Coronary artery (tissue), 2 donors: Measurements from ENCODE around the gene DGKD.

Experiments used
- DNase-seq: peaks from one replicate; pipeline ENCODE4 v3.0.0-alpha.2; 2017; ENCODE audit warnings: low spot score
- H3K27ac ChIP-seq, 2 donors: fragments of 200-600 bp; sonication (generic); one replicate each; pipeline ENCODE4 v1.5.1; 2016 to 2019
- H3K4me3 ChIP-seq: fragments of 200-600 bp; sonication (generic); 2 replicates; pipeline ENCODE4 v1.5.1; 2016; ENCODE audit warnings: mild to moderate bottlenecking, moderate library complexity
- CTCF ChIP-seq: fragments of 200-600 bp; sonication (generic); IDR thresholded peaks from one replicate; pipeline ENCODE4 v1.5.1; 2019; ENCODE audit warnings: antibody characterized with exemption

DGKD gene

GRCh38 chr2:233455006-233455405, 100.7 kb downstream of the DGKD start:
- DNase-seq, result no peak
- TF ChIP-seq CTCF, result no peak

GRCh38 chr2:233455491-233455890, 101.2 kb downstream of the DGKD start:
- Histone ChIP-seq H3K27ac (no peak overlapping the region), H3K4me3 (no peak overlapping the region)
- DNase-seq, result no peak
- no peak for TF ChIP-seq CTCF

More at GRCh38 chr2:233455006-233455405, 100.7 kb downstream of the DGKD start:
- Histone ChIP-seq H3K4me3 (no peak overlapping the region), H3K27ac (no peak overlapping the region)

DNA sequence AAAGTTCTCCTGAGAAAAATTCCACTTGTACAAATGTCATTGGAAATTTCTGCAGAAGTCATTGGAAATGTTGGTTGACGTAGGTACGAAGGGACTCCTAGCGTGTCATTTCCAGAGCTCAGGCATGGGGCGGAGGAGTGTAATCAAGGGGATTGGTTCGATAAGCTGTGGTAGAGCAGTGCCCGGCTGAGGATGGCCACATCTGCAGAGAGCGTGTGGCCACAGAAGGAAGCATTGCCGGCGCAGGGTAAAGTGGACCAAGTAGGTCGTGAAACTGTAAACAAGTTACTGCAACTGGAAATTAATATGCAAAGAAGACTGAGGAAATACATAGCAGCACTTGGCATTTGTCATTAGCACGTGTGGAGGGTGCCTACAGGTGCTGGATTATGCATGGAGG, 101.8 kb downstream of the DGKD start:
- H3K27ac ChIP-seq, result no peak overlapping the region
- no peak overlapping the region for H3K4me3 ChIP-seq
- TF ChIP-seq CTCF, result no peak
- DNase-seq, result no peak

DNA sequence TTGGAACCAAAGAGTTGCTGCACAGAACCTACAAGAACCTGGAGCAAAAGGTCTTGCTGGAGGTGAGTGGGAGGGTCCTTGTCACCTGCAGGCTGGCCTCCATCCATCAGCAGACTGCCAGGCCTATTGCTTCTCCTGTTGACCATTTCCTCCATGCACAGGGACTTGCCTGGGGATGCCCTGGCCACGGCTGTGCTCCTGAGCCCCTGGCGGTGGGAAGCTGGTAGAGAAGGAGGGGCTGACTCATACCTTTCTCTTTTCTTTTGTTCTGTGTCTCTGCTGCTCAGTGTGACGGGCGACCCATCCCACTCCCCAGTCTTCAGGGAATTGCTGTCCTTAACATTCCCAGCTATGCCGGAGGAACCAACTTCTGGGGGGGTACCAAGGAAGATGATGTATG, 102.6 kb downstream of the DGKD start:
- H3K27ac ChIP-seq, result no peak overlapping the region
- H3K4me3 ChIP-seq, result no peak overlapping the region
- no peak for DNase-seq
- TF ChIP-seq CTCF, result no peak

- H3K4me3 ChIP-seq, result no peak overlapping the region
- no peak overlapping the region for H3K27ac ChIP-seq
- TF ChIP-seq CTCF, result no peak
- DNase-seq, result no peak
Measured at GRCh38 chr2:233457356-233457755, 103.1 kb downstream of the DGKD start.

DNA sequence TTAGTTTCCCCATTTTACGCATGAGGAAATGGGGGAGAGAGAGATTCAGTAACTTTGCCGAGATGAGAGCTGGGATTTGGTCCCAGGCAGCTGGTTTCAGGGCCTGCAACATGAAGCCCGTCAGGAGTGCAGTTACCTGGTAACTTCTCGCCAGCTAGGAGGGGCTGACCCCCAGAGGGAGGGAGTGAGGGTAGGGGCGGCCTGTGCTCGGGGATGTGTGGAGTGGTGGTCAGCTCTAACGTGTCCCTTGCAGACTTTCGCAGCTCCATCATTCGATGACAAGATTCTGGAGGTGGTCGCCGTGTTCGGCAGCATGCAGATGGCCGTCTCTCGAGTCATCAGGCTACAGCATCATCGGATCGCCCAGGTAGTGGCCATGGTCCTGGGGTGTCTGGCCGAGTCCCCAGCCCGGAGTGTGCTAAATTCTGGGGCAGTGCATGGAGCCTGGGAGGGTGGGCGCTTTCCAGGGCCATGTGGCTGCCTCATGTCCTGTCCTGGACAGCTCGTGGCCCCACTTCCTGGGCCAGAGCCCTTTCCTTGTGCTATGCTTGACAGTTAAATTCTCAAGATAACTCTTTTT, 103.8 kb downstream of the DGKD start:
- no peak for DNase-seq
- Histone ChIP-seq H3K27ac (no peak overlapping the region), H3K4me3 (no peak overlapping the region)
- TF ChIP-seq CTCF, result no peak

DNA sequence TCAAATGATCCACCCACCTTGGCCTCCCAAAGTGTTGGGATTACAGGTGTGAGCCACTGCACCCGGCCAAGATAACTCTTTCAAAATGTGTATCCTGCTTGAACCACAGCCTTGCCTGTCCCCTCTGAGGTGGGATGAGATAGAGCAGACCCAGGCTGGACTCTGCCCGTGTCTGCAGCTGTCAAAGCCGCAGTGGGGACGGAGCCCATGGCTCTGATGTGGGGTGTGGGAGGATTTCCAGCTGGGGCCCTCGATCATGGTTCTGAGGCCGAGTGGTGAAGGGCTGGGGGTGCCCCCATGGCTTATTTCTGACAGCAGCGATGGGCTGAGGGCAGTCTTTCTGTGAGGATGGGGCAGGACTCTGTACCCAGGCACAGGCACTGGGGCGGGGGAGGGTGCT, 104.5 kb downstream of the DGKD start:
- H3K27ac ChIP-seq, result no peak overlapping the region
- no peak for DNase-seq
- no peak overlapping the region for H3K4me3 ChIP-seq
- TF ChIP-seq CTCF, result no peak
